Vagina (tissue), 2 donors: Measurements from ENCODE around the gene PFDN1. TPM values are rescaled to one million over a fixed set of nuclear protein-coding genes. Genes with fewer than 3 reads are reported as not detected.
"Not testable (repeated sequence)": the region's sequence is repeated elsewhere in the genome, so short reads cannot be mapped to it uniquely, and the experiment has no call there.

Source experiments
- DNase-seq, 2 donors: peaks; one replicate each; pipeline ENCODE4 v3.0.0-alpha.2; 2017; ENCODE audit errors: extremely low spot score in 2 of 2
- H3K27ac ChIP-seq: fragments of 200-600 bp; sonication (generic); one replicate; pipeline ENCODE4 v1.5.1; 2019
- H3K27me3 ChIP-seq: fragments of 200-600 bp; sonication (generic); one replicate; pipeline ENCODE4 v1.5.1; 2019
- H3K36me3 ChIP-seq, 2 donors: fragments of 200-600 bp; sonication (generic); one replicate each; pipeline ENCODE4 v1.5.1; 2017 to 2019
- H3K4me1 ChIP-seq: fragments of 200-600 bp; sonication (generic); one replicate; pipeline ENCODE4 v1.5.1; 2019
- H3K4me3 ChIP-seq, 2 donors: fragments of 200-600 bp; sonication (generic); 1 replicate in 1 of 2; 2 replicates in 1 of 2; pipeline ENCODE4 v1.5.1; 2016 to 2019
- H3K9me3 ChIP-seq: fragments of 200-600 bp; sonication (generic); one replicate; pipeline ENCODE4 v1.5.1; 2019
- POLR2A ChIP-seq, 2 donors: fragments of 450-650 bp; IDR thresholded peaks; one replicate each; pipeline ENCODE4 v1.6.1; 2017; ENCODE audit warnings: antibody characterized with exemption in 2 of 2, mild to moderate bottlenecking in 2 of 2, moderate library complexity in 2 of 2
- POLR2AphosphoS5 ChIP-seq, 2 donors: sonication (generic); formaldehyde crosslinking; IDR thresholded peaks; one replicate each; pipeline ENCODE4 v1.9.0; 2017; ENCODE audit warnings: antibody characterized with exemption in 2 of 2, mild to moderate bottlenecking in 2 of 2, low read depth in 1 of 2; ENCODE audit not compliant: insufficient read depth in 1 of 2
- intact Hi-C: fragments of 100-400 bp; cut with DNase I; formaldehyde crosslinking; loops from one replicate; pipeline ENCODE4 v1.15.1; 2023
- total RNA-seq: library from RNA; depleted of rRNA; stranded (reverse); fragments of >200 nt; gene quantifications from one replicate; pipeline ENCODE4 v1.2.3, GENCODE V29; 2016
- TF ChIP-seq, protein P1 (sequence below), 3 experiments: fragments of 450-650 bp in 2 of 3; fragments of 200-600 bp in 1 of 3; sonication (generic) in 1 of 3; IDR thresholded peaks; one replicate each; pipeline ENCODE4 v1.5.1; 2017 to 2019; ENCODE audit warnings: antibody characterized with exemption in 3 of 3, mild to moderate bottlenecking in 2 of 3, moderate library complexity in 2 of 3

Gene PFDN1
- total RNA-seq, 1 donor from 2014 or later = 94.8 TPM

DNA sequence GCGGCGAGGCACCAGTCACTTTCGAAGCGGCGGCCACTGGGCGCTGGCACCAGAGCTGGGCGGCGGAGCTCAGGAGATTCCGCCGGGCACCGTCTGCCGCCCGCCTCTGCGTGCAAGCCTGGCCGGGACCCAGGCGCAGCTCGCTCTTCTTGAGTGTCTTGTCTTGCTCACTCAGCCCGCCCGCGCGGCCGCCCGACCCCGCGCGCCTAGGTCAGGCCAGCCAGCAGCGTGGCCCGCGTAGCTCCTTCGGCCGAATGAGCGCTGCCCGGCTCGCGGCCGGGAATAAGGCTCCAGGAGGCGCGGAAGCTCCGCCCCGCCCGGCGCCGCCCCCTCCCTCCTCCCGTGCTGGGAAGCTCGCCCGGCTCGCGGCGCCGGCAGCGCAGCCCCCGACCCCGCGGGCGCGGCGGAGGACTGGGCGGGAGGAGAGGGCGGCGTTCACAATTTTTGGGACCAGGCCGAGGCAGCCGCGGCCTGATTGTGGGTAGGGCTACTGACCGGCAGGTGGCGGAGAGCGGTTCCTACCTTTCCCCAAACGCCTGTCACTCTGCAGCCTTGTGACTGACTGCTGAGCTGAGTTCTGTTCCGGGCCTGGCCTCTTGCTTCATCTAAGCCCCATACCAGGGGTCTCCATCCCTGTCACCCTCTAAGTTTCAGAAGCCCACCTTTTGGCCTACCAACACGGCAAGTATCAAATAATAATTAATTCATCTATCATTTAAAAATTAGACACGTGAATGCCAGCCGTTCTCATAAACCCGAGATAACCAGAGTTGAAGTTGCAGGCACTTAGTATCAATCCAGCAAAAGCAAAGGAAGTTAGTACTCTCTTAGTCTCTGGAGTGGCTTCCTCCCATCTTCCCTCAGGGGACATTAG, 43.7 kb upstream of the PFDN1 start, which contains the start of gene HBEGF:
TSS of gene HBEGF (minus strand) at position 256 of the 874 bp plus-strand sequence. CDS start 275 bp downstream, outside the sequence.
- no peak for DNase-seq
- Histone ChIP-seq H3K4me1 (peaks cover 36% of the 10 kb centered on the region), H3K4me3 (peak within 1 kb of the TSS; percentile 71 to 74), H3K36me3 (no peaks in the 10 kb centered on the region), H3K27me3 (no peaks in the 10 kb centered on the region), H3K27ac (peak within 1 kb of the TSS; percentile 68), H3K9me3 (no peaks in the 10 kb centered on the region)
- TF ChIP-seq POLR2A (IDR thresholded peaks at IDR 0.05) (peak; percentile 67 to 71), POLR2AphosphoS5 (IDR thresholded peaks at IDR 0.05; ENCODE audit: insufficient read depth in 1 of 2, low read depth in 1 of 2) (peak; percentile 28 to 87)
- TF ChIP-seq, protein P1, sequence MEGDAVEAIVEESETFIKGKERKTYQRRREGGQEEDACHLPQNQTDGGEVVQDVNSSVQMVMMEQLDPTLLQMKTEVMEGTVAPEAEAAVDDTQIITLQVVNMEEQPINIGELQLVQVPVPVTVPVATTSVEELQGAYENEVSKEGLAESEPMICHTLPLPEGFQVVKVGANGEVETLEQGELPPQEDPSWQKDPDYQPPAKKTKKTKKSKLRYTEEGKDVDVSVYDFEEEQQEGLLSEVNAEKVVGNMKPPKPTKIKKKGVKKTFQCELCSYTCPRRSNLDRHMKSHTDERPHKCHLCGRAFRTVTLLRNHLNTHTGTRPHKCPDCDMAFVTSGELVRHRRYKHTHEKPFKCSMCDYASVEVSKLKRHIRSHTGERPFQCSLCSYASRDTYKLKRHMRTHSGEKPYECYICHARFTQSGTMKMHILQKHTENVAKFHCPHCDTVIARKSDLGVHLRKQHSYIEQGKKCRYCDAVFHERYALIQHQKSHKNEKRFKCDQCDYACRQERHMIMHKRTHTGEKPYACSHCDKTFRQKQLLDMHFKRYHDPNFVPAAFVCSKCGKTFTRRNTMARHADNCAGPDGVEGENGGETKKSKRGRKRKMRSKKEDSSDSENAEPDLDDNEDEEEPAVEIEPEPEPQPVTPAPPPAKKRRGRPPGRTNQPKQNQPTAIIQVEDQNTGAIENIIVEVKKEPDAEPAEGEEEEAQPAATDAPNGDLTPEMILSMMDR (IDR thresholded peaks at IDR 0.05) = peak in 1 of 3 experiments; percentile 25
- intact Hi-C loops = no loop called here

DNA sequence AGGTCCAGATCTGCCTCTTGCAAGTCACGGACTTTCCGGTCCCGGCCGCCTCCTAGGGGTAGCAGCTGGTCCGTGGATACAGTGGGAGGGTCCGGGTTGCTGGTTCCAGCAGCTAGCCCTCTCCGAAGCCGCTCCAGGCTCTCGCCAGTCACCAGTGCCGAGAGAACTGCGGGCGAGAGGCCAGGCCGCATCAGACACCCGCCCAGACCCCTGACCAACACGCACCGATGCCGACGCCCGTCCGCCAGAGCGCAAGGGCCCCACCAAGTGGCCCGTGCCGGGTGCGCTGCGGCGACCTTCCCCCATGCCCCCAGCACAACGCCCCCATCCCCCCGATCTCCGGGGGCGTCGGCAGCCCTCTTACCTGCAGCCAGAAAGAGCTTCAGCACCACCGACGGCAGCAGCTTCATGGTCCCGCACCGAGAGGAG, 43.0 kb upstream of the PFDN1 start:
- Histone ChIP-seq H3K27ac (peak overlapping the region; percentile 68), H3K27me3 (no peaks in the 10 kb centered on the region), H3K36me3 (no peaks in the 10 kb centered on the region), H3K9me3 (no peaks in the 10 kb centered on the region), H3K4me3 (peak overlapping the region; percentile 71 to 74), H3K4me1 (peaks cover 37% of the 10 kb centered on the region)
- TF ChIP-seq, protein P1 (IDR thresholded peaks at IDR 0.05) = peak in 1 of 3 experiments; percentile 23
- no peak for TF ChIP-seq POLR2AphosphoS5 (IDR thresholded peaks at IDR 0.05; ENCODE audit: insufficient read depth in 1 of 2, low read depth in 1 of 2)
- TF ChIP-seq POLR2A (IDR thresholded peaks at IDR 0.05) = no peak
- intact Hi-C loops = no loop called here
- DNase-seq = no peak

DNA sequence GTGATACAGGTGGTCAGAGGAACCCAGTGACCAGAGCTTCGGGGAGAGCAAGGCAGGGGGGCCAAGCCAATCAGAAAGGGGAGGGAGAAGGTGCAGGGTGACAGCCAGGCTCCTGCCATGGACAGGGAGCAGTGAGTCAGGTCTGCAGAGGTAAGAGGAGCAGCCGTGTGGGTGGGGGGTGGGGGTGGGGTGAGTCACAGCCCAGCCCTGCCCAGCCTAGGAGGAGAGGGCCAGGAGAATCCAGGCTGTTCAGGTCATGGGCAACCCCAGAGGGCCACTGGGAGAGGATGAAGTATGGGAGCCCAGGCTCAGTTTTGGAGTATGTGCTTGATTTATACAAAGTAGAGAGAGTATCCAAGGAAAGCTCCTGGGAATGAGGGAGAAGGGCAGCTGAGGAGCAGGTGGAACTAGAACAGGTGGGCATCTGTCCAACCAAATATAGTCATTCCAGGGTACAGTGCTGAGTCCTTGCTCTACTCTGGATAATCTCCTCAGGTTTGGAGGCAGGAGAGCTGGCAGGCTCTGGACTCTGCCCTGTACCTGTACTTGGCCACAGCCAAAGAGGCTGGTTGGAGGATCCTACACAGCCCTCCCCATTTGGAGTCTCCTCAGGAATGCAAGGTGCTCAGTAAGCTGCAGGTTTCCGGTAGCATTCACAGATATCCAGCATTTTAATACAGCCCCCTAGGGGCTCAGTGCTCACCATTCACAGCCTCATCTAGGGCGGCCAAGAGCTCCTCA, 42.0 kb upstream of the PFDN1 start:
- Histone ChIP-seq H3K27ac (peak overlapping the region; percentile 68), H3K9me3 (no peaks in the 10 kb centered on the region), H3K4me3 (peak overlapping the region; percentile 71 to 74), H3K27me3 (no peaks in the 10 kb centered on the region), H3K36me3 (no peaks in the 10 kb centered on the region), H3K4me1 (peaks cover 37% of the 10 kb centered on the region)
- no peak for TF ChIP-seq POLR2AphosphoS5 (IDR thresholded peaks at IDR 0.05; ENCODE audit: insufficient read depth in 1 of 2, low read depth in 1 of 2)
- TF ChIP-seq POLR2A (IDR thresholded peaks at IDR 0.05) = no peak
- TF ChIP-seq, protein P1 (IDR thresholded peaks at IDR 0.05) = no peak
- intact Hi-C loops = no loop called here
- DNase-seq = no peak

DNA sequence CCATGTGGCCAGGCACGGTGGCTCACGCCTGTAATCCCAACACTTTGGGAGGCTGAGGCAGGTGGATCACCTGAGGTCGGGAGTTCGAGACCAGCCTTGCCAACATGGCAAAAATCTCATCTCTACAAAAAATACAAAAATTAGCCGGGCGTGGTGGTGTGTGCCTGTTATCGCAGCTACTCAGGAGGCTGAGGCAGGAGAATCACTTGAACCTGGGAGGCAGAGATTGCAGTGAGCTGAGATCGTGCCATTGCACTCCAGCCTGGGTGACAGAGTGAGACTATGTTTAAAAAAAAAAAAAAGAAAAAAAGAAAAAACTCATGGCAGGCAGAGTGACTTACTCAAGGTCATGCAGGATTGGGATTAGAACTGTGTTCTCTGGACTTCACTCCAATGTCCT, 40.9 kb upstream of the PFDN1 start:
- H3K4me3 ChIP-seq, H3K27ac ChIP-seq, H3K27me3 ChIP-seq, intact Hi-C loops, H3K36me3 ChIP-seq, DNase-seq, H3K9me3 ChIP-seq: not testable (repeated sequence)
- peaks cover 33% of the 10 kb centered on the region for H3K4me1 ChIP-seq

DNA sequence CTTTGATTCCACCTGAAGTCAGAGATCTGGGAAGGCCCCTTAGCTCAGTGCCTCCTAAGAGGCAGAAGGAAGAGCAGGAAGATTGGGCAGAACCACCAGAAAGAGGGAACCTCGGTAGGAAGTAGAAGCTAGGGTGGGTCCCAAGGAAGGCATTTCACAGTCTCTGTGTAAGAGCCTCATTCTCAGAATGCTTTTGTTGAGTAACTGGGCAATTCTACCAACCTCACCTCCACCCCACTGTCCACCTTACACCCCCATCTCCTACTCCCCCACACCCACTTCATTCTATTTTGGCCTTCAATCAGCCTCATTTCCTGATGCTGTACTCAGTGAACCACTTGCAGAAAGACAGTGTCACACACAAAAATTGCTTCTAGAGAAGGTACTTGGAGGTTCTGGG, 40.0 kb upstream of the PFDN1 start:
- peak overlapping the region; percentile 3 for H3K27ac ChIP-seq
- no peaks in the 10 kb centered on the region for H3K27me3 ChIP-seq
- H3K9me3 ChIP-seq = no peaks in the 10 kb centered on the region
- H3K36me3 ChIP-seq = no peaks in the 10 kb centered on the region
- intact Hi-C loops = no loop called here
- H3K4me1 ChIP-seq = peaks cover 31% of the 10 kb centered on the region
- no peak for DNase-seq
- no peak overlapping the region for H3K4me3 ChIP-seq
- TF ChIP-seq POLR2A (IDR thresholded peaks at IDR 0.05) (no peak), POLR2AphosphoS5 (IDR thresholded peaks at IDR 0.05; ENCODE audit: insufficient read depth in 1 of 2, low read depth in 1 of 2) (no peak)
- TF ChIP-seq, protein P1 (IDR thresholded peaks at IDR 0.05) = no peak
